Measurements from ENCODE around the gene CAMK1G.

Gene CAMK1G

GRCh38 chr1:209547626-209548025 lies 35.9 kb upstream of the CAMK1G start:
- no peak; the same call in 2 of the 3 replicates for ATAC-seq
- TF ChIP-seq SNAI2 (CRISPR knock-in tag; IDR thresholded peaks at IDR 0.05) (no peak), ARNTL (CRISPR knock-in tag; IDR thresholded peaks at IDR 0.05; ENCODE audit: borderline replicate concordance, low read depth) (no peak), GLIS3 (CRISPR knock-in tag; IDR thresholded peaks at IDR 0.05) (no peak), ZNF8 (CRISPR knock-in tag; IDR thresholded peaks at IDR 0.05) (no peak), TOX (CRISPR knock-in tag; IDR thresholded peaks at IDR 0.05; ENCODE audit: borderline replicate concordance) (no peak), ZFP3 (CRISPR knock-in tag; IDR thresholded peaks at IDR 0.05) (no peak), BACH2 (CRISPR knock-in tag; IDR thresholded peaks at IDR 0.05; ENCODE audit: borderline replicate concordance) (no peak), RARB (CRISPR knock-in tag; IDR thresholded peaks at IDR 0.05) (no peak), TCF4 (CRISPR knock-in tag; IDR thresholded peaks at IDR 0.05; ENCODE audit: borderline replicate concordance) (no peak), PATZ1 (CRISPR knock-in tag; IDR thresholded peaks at IDR 0.05; ENCODE audit: borderline replicate concordance) (no peak), ZFP30 (CRISPR knock-in tag; IDR thresholded peaks at IDR 0.05) (no peak), ZC3H10 (CRISPR knock-in tag; IDR thresholded peaks at IDR 0.05) (no peak), ESRRG (CRISPR knock-in tag; IDR thresholded peaks at IDR 0.05) (no peak), CSDC2 (CRISPR knock-in tag; IDR thresholded peaks at IDR 0.05) (no peak), PPARA (CRISPR knock-in tag; IDR thresholded peaks at IDR 0.05; ENCODE audit: borderline replicate concordance) (no peak), ZNF565 (CRISPR knock-in tag; conservative IDR thresholded peaks at IDR 0.05; ENCODE audit: low read depth) (no peak)
- TF ChIP-seq, protein P1, sequence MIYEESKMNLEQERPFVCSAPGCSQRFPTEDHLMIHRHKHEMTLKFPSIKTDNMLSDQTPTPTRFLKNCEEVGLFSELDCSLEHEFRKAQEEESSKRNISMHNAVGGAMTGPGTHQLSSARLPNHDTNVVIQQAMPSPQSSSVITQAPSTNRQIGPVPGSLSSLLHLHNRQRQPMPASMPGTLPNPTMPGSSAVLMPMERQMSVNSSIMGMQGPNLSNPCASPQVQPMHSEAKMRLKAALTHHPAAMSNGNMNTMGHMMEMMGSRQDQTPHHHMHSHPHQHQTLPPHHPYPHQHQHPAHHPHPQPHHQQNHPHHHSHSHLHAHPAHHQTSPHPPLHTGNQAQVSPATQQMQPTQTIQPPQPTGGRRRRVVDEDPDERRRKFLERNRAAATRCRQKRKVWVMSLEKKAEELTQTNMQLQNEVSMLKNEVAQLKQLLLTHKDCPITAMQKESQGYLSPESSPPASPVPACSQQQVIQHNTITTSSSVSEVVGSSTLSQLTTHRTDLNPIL (CRISPR knock-in tag; IDR thresholded peaks at IDR 0.05; ENCODE audit: low read depth) = no peak
- TF ChIP-seq, protein P2, sequence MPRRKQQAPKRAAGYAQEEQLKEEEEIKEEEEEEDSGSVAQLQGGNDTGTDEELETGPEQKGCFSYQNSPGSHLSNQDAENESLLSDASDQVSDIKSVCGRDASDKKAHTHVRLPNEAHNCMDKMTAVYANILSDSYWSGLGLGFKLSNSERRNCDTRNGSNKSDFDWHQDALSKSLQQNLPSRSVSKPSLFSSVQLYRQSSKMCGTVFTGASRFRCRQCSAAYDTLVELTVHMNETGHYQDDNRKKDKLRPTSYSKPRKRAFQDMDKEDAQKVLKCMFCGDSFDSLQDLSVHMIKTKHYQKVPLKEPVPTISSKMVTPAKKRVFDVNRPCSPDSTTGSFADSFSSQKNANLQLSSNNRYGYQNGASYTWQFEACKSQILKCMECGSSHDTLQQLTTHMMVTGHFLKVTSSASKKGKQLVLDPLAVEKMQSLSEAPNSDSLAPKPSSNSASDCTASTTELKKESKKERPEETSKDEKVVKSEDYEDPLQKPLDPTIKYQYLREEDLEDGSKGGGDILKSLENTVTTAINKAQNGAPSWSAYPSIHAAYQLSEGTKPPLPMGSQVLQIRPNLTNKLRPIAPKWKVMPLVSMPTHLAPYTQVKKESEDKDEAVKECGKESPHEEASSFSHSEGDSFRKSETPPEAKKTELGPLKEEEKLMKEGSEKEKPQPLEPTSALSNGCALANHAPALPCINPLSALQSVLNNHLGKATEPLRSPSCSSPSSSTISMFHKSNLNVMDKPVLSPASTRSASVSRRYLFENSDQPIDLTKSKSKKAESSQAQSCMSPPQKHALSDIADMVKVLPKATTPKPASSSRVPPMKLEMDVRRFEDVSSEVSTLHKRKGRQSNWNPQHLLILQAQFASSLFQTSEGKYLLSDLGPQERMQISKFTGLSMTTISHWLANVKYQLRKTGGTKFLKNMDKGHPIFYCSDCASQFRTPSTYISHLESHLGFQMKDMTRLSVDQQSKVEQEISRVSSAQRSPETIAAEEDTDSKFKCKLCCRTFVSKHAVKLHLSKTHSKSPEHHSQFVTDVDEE (CRISPR knock-in tag; IDR thresholded peaks at IDR 0.05) = no peak

DNA sequence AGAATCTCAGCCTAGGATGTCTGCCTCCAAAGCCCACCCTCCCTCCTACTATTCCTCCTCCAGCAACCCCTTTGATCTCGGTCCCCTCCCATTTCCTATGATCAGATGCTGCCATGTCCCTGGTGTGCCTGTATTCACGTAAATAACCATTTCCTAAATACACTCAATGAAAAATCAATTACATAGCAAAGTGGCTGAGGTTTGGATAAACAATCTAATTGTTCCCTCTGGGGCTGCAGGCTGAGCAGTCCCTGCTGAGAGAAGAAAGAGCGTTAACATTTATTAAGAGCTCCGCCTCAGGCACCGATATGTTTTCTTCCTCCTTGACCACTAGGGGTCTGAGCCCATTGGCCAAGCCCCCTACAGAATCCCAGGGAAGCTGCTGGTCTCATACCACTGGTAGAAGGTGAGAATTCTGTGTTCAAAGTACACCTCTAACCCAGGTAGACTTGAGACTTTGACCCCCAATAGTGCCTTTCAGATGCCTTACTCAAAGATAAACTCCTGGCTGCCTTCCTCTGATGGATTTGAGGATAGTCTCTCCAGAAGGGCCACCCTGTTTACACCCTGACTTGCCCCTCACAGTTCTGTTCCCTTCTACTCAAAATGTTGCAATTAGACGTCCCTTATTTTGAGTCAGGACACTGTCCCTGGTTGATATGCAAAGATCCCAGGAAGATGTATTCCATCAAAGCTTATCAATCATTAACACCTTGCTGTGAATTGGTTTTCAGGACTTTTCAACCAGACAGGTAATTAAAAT lies 33.9 kb upstream of the CAMK1G start:
- ATAC-seq = no peak
- TF ChIP-seq ZNF8 (CRISPR knock-in tag; IDR thresholded peaks at IDR 0.05) (no peak), PPARA (CRISPR knock-in tag; IDR thresholded peaks at IDR 0.05; ENCODE audit: borderline replicate concordance) (no peak), RARB (CRISPR knock-in tag; IDR thresholded peaks at IDR 0.05) (no peak), ISL1 (CRISPR knock-in tag; IDR thresholded peaks at IDR 0.05) (no peak), ARNTL (CRISPR knock-in tag; IDR thresholded peaks at IDR 0.05; ENCODE audit: borderline replicate concordance, low read depth) (no peak), CSDC2 (CRISPR knock-in tag; IDR thresholded peaks at IDR 0.05) (no peak), ZC3H10 (CRISPR knock-in tag; IDR thresholded peaks at IDR 0.05) (no peak)
- TF ChIP-seq, protein P1 (CRISPR knock-in tag; IDR thresholded peaks at IDR 0.05; ENCODE audit: low read depth) = no peak
- TF ChIP-seq, protein P3, sequence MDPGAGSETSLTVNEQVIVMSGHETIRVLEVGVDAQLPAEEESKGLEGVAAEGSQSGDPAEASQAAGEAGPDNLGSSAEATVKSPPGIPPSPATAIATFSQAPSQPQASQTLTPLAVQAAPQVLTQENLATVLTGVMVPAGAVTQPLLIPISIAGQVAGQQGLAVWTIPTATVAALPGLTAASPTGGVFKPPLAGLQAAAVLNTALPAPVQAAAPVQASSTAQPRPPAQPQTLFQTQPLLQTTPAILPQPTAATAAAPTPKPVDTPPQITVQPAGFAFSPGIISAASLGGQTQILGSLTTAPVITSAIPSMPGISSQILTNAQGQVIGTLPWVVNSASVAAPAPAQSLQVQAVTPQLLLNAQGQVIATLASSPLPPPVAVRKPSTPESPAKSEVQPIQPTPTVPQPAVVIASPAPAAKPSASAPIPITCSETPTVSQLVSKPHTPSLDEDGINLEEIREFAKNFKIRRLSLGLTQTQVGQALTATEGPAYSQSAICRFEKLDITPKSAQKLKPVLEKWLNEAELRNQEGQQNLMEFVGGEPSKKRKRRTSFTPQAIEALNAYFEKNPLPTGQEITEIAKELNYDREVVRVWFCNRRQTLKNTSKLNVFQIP (CRISPR knock-in tag; IDR thresholded peaks at IDR 0.05; ENCODE audit: borderline replicate concordance, low read depth) = no peak

DNA sequence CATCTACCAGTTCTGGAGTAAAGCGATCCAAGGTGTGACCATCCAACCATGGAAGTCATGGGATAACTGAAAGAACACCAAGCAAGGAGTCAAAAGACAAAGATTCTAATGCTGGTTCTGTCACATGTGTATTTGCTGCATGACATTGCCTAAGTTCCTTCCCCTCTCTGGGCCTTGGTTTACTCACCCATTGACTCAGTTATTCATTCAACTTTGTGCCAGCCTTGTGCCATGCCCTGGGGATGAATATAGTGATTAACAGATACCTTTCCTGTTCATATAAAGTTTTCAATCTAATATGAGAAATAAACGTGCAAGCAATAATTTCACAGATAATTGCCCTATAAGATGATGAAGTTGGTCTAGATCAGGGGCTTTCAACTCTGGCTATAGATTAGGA lies 33.0 kb upstream of the CAMK1G start:
- ATAC-seq = no peak

More for the DNA sequence above, 33.0 kb upstream of the CAMK1G start:
- TF ChIP-seq, protein P2 (CRISPR knock-in tag; IDR thresholded peaks at IDR 0.05) = no peak
- TF ChIP-seq OSR1 (CRISPR knock-in tag; IDR thresholded peaks at IDR 0.05) = no peak
- no peak for TF ChIP-seq SNAI2 (CRISPR knock-in tag; IDR thresholded peaks at IDR 0.05)
- TF ChIP-seq ESRRG (CRISPR knock-in tag; IDR thresholded peaks at IDR 0.05) = no peak
- TF ChIP-seq ZNF8 (CRISPR knock-in tag; IDR thresholded peaks at IDR 0.05) = no peak
- TF ChIP-seq CSRNP3 (CRISPR knock-in tag; IDR thresholded peaks at IDR 0.05) = no peak
- TF ChIP-seq ISL1 (CRISPR knock-in tag; IDR thresholded peaks at IDR 0.05) = no peak
- TF ChIP-seq ZC3H10 (CRISPR knock-in tag; IDR thresholded peaks at IDR 0.05) = no peak
- no peak for TF ChIP-seq ZNF565 (CRISPR knock-in tag; conservative IDR thresholded peaks at IDR 0.05; ENCODE audit: low read depth)

All from SK-N-SH treated with all-trans-retinoic acid at 6 μM for 48 hours (cell line).